HepG2 (cell line): ENCODE data around the gene EIF3A. TPM values are rescaled to one million over a fixed set of nuclear protein-coding genes. Genes with fewer than 3 reads are reported as not detected.
A peak's percentile ranks its signal among the peaks of the same experiment; 100 is the strongest.

Experiments used
- BRF2 ChIP-seq: sonication (generic); formaldehyde crosslinking; IDR thresholded peaks from 2 replicates; pipeline ENCODE4 v1.8.1; 2022; ENCODE audit warnings: mild to moderate bottlenecking, missing genetic modification reagents
- CCAR2 ChIP-seq: fragments of 200-400 bp; formaldehyde crosslinking; optimal IDR thresholded peaks from 2 replicates; pipeline ENCODE3; 2018; ENCODE audit warnings: low read depth, mild to moderate bottlenecking, low read length, moderate library complexity
- EZH2 ChIP-seq: conservative IDR thresholded peaks from 2 replicates; pipeline ENCODE4 v1.6.1; 2012; ENCODE audit warnings: mild to moderate bottlenecking, low read depth, low read length, moderate library complexity
- MAF1 ChIP-seq: sonication (generic); formaldehyde crosslinking; IDR thresholded peaks from 2 replicates; pipeline ENCODE4 v1.5.0; 2020; ENCODE audit warnings: missing genetic modification reagents, borderline replicate concordance
- PAXIP1 ChIP-seq: sonication (generic); formaldehyde crosslinking; conservative IDR thresholded peaks from 2 replicates; pipeline ENCODE4 v1.4.0; 2020; ENCODE audit warnings: mild to moderate bottlenecking, missing genetic modification reagents, moderate library complexity
- RFXAP ChIP-seq: sonication (generic); formaldehyde crosslinking; IDR thresholded peaks from 2 replicates; pipeline ENCODE4 v1.4.0; 2020; ENCODE audit warnings: missing genetic modification reagents, borderline replicate concordance
- SKI ChIP-seq: fragments of 450-650 bp; IDR thresholded peaks from one replicate; pipeline ENCODE4 v1.6.1; 2018; ENCODE audit warnings: mild to moderate bottlenecking; ENCODE audit not compliant: partially characterized antibody
- TMF1 ChIP-seq: sonication (generic); formaldehyde crosslinking; IDR thresholded peaks from 2 replicates; pipeline ENCODE4 v1.8.1; 2022; ENCODE audit warnings: low read depth, missing genetic modification reagents
- ZNF547 ChIP-seq: sonication (generic); formaldehyde crosslinking; IDR thresholded peaks from 2 replicates; pipeline ENCODE4 v1.5.1; 2020; ENCODE audit warnings: mild to moderate bottlenecking, missing genetic modification reagents
- ZNF746 ChIP-seq: sonication (generic); formaldehyde crosslinking; IDR thresholded peaks from 2 replicates; pipeline ENCODE4 v1.8.0; 2022; ENCODE audit warnings: mild to moderate bottlenecking, missing genetic modification reagents
- ZNF749 ChIP-seq: sonication (generic); formaldehyde crosslinking; IDR thresholded peaks from 2 replicates; pipeline ENCODE4 v1.8.0; 2022; ENCODE audit warnings: mild to moderate bottlenecking, missing genetic modification reagents, moderate library complexity, borderline replicate concordance
- polyA plus RNA-seq, 8 experiments: library from polyadenylated mRNA; depleted of rRNA in 3 of 8; stranded (reverse) in 7 of 8; unstranded in 1 of 8; fragments of >200 nt; fragmentation: Illumina TruSeq in 4 of 8; extraction: Trizol in 4 of 8; gene quantifications; 2 replicates each; pipeline versions ENCODE4 v1.2.1 to v1.2.3, GENCODE V29; 2011 to 2016; ENCODE audit warnings: low read depth in 4 of 8, missing spikeins in 1 of 8, mixed read lengths in 1 of 8; ENCODE audit not compliant: insufficient read depth in 1 of 8
- total RNA-seq, 5 experiments: library from RNA; depleted of rRNA; stranded (reverse); fragments of >200 nt; fragmentation: Illumina TruSeq; extraction: Trizol; gene quantifications; 2 replicates each; pipeline ENCODE4 v1.2.3, GENCODE V29; 2016; ENCODE audit warnings: low read depth in 1 of 5
- TF ChIP-seq, protein P1 (sequence below): sonication (generic); formaldehyde crosslinking; IDR thresholded peaks from 2 replicates; pipeline ENCODE4 v1.4.0; 2020; ENCODE audit warnings: missing genetic modification reagents, mild to moderate bottlenecking, borderline replicate concordance
- TF ChIP-seq, protein P2 (sequence below): sonication (generic); formaldehyde crosslinking; IDR thresholded peaks from 2 replicates; pipeline ENCODE4 v1.5.0; 2020; ENCODE audit warnings: mild to moderate bottlenecking, missing genetic modification reagents
- TF ChIP-seq, protein P3 (sequence below): sonication (generic); formaldehyde crosslinking; IDR thresholded peaks from 2 replicates; pipeline ENCODE4 v1.5.0; 2020; ENCODE audit warnings: missing genetic modification reagents

EIF3A gene
- total and polyA plus RNA-seq, 2 of the 13 experiments (the other 11 are each of a cell fraction or from before 2014, with no cell fraction given), result 25.6 to 117 TPM

GRCh38 chr10:119113751-119114732 lies 33.4 kb upstream of the EIF3A start (continued):
- TF ChIP-seq CCAR2, result no peak
- TF ChIP-seq EZH2, result no peak
- peak; percentile 17 for TF ChIP-seq SKI
- no peak for TF ChIP-seq MAF1 (CRISPR knock-in tag)
- TF ChIP-seq, protein P1, sequence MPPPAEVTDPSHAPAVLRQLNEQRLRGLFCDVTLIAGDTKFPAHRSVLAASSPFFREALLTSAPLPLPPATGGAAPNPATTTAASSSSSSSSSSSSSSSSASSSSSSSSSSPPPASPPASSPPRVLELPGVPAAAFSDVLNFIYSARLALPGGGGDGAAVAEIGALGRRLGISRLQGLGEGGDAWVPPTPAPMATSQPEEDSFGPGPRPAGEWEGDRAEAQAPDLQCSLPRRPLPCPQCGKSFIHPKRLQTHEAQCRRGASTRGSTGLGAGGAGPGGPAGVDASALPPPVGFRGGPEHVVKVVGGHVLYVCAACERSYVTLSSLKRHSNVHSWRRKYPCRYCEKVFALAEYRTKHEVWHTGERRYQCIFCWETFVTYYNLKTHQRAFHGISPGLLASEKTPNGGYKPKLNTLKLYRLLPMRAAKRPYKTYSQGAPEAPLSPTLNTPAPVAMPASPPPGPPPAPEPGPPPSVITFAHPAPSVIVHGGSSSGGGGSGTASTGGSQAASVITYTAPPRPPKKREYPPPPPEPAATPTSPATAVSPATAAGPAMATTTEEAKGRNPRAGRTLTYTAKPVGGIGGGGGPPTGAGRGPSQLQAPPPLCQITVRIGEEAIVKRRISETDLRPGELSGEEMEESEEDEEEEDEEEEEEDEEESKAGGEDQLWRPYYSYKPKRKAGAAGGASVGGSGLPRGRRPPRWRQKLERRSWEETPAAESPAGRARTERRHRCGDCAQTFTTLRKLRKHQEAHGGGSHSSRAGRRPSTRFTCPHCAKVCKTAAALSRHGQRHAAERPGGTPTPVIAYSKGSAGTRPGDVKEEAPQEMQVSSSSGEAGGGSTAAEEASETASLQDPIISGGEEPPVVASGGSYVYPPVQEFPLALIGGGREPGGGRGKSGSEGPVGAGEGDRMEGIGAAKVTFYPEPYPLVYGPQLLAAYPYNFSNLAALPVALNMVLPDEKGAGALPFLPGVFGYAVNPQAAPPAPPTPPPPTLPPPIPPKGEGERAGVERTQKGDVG, result peak; percentile 40; the same call in 1 of the 2 replicates
- TF ChIP-seq RFXAP, result no peak
- TF ChIP-seq, protein P2, sequence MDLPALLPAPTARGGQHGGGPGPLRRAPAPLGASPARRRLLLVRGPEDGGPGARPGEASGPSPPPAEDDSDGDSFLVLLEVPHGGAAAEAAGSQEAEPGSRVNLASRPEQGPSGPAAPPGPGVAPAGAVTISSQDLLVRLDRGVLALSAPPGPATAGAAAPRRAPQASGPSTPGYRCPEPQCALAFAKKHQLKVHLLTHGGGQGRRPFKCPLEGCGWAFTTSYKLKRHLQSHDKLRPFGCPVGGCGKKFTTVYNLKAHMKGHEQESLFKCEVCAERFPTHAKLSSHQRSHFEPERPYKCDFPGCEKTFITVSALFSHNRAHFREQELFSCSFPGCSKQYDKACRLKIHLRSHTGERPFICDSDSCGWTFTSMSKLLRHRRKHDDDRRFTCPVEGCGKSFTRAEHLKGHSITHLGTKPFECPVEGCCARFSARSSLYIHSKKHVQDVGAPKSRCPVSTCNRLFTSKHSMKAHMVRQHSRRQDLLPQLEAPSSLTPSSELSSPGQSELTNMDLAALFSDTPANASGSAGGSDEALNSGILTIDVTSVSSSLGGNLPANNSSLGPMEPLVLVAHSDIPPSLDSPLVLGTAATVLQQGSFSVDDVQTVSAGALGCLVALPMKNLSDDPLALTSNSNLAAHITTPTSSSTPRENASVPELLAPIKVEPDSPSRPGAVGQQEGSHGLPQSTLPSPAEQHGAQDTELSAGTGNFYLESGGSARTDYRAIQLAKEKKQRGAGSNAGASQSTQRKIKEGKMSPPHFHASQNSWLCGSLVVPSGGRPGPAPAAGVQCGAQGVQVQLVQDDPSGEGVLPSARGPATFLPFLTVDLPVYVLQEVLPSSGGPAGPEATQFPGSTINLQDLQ (CRISPR knock-in tag), result no peak
- TF ChIP-seq, protein P3, sequence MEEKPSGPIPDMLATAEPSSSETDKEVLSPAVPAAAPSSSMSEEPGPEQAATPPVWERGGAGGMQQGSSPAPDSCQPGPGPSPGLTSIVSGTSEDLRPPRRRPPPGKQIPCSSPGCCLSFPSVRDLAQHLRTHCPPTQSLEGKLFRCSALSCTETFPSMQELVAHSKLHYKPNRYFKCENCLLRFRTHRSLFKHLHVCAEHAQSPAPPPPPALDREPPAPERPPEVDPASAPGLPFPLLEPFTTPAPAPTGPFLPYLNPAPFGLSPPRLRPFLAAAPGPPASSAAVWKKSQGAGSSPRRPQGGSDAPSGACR (CRISPR knock-in tag), result peak; percentile 76; the same call in 1 of the 2 replicates
- TF ChIP-seq PAXIP1 (CRISPR knock-in tag), result peak; percentile 98
- TF ChIP-seq TMF1 (CRISPR knock-in tag), result 0 out of 2 replicates have a peak, but pooled peaks have one; percentile 32
- no peak for TF ChIP-seq ZNF547 (CRISPR knock-in tag)
- peak; percentile 58; the same call in 1 of the 2 replicates for TF ChIP-seq ZNF746 (CRISPR knock-in tag)
- no peak for TF ChIP-seq ZNF749 (CRISPR knock-in tag)
- no peak for TF ChIP-seq BRF2 (CRISPR knock-in tag)
